GM18508 (cell line): Measurements from ENCODE around the gene CNPPD1.
A peak's percentile ranks its signal among the peaks of the same experiment; 100 is the strongest.

ENCODE experiments used
- ATAC-seq: cut with Tn5 transposase; IDR thresholded peaks from one replicate; pipeline ENCODE4 v1.9.1; 2021; ENCODE audit warnings: moderate number of reproducible peaks; ENCODE audit not compliant: insufficient read depth, unreplicated experiment

CNPPD1 gene

DNA sequence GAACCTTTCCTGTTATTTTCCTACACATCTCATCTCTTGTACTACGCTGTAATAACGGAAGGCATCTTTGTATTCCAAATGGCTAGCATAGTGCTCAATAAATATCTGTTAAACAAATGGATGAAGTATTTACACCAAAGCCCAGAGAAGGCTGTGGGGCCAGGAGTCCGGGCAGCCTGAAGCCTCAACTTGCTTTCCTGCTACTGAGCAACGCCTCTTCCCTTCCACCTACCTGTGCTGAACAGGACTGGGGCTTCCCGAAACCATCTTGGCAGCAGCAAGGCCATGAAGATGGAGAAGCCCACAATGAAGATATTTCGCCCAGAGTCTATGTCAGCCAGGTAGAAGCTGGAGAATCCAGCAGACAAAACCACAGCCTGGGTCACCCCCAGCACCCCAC is 13.6 kb downstream of the CNPPD1 start:
- ATAC-seq: no peak

DNA sequence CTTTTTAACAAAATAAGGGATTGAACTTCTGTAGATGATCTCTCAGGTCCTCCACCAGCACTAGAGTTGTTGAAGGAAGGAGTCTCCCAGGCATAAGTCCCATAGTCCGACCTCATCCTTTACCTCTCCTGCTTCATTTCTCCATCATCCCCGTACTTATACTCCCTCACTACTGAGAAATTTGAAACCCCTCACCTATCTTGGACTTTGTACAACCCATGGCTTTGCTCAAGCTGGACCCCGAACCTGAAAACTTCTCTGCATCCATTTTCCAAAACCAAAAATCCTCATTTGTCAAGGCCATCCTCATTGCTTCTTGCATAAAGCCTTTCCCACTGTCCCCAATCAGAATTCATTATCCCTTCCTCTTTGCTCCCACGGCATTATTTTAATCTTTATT is 15.6 kb downstream of the CNPPD1 start:
- no peak for ATAC-seq

GRCh38 chr2:219160186-219161017 is 16.3 kb downstream of the CNPPD1 start, which contains the start of gene NHEJ1:
TSS of gene NHEJ1 (minus strand) at chr2:219160815. CDS start at chr2:219158362, 2,453 bp downstream.
- ATAC-seq: peak; percentile 63

DNA sequence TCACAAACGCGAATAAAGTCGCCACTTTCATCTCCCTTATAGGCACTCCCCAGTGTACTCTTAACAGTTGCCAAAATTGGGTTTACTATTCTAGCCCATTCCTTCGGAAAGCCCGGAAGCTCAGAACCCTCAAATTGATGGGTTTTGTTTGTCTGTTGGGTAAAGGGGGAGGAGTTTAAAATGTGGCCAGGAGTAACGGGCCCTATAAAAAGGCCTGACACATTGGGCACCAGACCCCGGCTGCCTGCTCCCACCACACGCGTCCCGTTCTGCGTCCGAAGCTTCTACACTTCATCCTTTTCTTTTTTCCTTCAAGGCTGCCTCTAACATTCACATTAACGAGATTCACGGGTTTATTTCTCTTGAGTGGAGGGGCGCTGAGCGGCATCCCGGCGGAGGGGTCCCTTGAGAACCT is 16.9 kb downstream of the CNPPD1 start:
- peak; percentile 2 for ATAC-seq

- no peak for ATAC-seq
These were observed 18.1 kb downstream of the CNPPD1 start for GRCh38 chr2:219158586-219158985.

- ATAC-seq: no peak
These were observed 18.7 kb downstream of the CNPPD1 start for GRCh38 chr2:219158025-219158424.

DNA sequence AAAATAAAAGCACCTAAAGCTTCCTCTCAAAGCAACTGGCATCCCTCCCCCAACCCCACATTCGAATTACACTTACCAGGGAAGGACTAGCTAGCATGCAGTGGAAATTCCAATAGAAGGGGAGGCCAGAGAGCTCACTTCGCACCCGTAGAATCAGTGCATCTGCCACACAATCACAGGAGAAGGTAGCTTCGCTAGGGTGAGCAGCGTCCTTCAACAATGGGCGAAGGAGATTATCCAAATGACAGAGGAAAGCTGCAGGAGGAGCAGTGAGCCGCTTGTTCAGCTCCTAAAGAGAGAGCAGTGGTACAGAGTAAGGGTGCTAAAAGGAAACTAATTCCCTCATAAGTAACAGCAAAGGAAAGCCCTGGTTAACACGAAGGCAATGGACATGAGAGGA is 19.3 kb downstream of the CNPPD1 start:
- ATAC-seq: no peak

DNA sequence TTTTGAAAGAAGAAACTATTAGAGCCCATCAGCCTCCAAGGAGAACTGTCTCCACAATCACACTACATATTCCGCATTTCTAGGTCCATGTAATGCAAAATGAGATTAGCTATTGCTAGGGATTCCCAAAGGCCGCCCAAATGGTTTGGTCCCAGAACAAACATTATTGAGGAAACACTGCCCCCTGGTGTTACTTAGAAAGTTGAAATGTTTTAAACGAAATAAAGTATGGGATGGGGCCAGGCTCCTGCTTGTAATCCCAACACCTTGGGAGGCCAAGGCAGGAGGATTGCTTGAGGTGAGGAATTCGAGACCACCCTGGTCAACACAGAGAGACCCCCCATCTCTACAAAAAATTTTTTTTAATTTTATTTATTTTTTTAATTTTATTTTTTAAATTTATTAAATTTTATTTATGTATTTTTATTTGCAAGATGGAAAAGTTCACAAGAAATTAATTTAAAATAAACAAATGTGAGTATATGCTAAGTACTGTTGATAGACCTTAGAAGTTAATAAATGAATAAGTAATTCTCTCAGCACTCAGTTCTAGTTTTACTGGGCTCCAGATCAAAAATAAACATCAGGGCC is 21.6 kb downstream of the CNPPD1 start:
- ATAC-seq: no peak

GRCh38 chr2:219149667-219150066 is 27.1 kb downstream of the CNPPD1 start:
- no peak for ATAC-seq

DNA sequence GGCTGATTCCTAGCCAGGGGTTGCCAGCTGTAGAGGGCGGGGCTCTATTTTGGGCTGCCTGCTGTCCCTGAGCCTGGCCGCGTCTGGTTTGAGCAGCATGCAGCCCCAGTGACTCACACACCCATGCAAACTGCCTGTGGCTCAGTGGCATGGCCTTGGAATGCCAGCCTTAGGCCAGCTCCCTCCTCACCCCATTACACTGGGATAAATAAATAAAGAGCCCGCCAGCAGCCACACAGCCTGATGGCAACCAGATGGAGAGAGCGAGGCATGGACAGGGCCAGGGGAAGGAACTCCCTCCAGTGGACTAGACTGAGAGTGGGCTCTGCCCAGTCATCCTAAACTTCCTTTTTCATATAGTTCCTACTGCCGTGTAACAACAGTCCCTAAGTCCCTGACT is 34.4 kb downstream of the CNPPD1 start:
- no peak for ATAC-seq

GRCh38 chr2:219140722-219141121 is 36.0 kb downstream of the CNPPD1 start:
- ATAC-seq: no peak

GRCh38 chr2:219133976-219134375 is 42.7 kb downstream of the CNPPD1 start:
- no peak for ATAC-seq

GRCh38 chr2:219131744-219132143 is 45.0 kb downstream of the CNPPD1 start:
- ATAC-seq: no peak

DNA sequence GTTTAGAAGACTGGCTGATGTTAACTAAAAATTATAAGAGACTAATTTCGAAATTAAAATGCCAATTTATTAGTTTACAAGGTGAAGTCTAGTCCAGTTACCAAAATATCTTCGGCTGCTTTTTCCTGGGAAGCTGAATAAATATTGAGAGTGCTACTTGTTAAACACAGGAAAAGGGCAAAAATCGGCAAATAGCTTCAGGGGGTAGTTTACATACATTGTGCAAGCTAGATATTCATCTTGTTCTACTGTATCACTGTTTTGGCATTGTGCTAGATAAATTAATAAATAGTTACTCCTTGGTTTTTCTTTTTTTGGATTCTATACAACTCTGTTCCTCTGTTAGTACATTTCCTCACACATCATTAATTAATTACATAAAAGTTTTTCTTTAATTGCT is 45.4 kb downstream of the CNPPD1 start:
- ATAC-seq: no peak

- ATAC-seq: no peak
These were observed 47.1 kb downstream of the CNPPD1 start for GRCh38 chr2:219129589-219129988.

GRCh38 chr2:219128396-219128795 is 48.3 kb downstream of the CNPPD1 start:
- ATAC-seq: no peak

DNA sequence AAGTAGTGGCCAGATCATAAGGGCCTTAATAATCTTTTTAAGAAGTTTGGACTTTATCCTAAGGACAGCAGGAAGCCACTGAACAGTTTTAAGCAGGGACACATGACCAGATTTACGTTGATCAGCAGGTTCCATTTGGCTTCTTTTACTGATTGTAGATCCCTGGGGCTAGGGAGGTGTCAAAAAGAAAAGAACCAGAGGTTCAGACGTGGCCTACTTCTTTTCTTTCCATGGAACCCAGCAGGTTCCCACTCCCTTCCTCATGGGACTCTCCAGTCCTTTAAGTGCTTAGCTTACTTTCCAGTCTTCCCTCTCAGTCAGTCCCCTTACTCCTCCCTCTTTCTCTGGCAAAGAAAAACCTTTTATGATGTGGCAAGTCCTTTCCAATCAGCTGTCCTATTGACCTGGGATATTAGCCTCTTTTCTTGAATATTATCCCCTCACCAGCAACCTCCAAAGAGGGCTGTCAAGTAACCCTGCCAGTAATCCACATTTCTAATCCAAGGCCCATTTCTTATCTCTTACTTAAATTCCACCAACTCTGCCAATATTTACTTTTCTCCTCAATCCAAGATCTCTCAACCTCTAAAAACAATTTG is 49.6 kb downstream of the CNPPD1 start:
- no peak for ATAC-seq

DNA sequence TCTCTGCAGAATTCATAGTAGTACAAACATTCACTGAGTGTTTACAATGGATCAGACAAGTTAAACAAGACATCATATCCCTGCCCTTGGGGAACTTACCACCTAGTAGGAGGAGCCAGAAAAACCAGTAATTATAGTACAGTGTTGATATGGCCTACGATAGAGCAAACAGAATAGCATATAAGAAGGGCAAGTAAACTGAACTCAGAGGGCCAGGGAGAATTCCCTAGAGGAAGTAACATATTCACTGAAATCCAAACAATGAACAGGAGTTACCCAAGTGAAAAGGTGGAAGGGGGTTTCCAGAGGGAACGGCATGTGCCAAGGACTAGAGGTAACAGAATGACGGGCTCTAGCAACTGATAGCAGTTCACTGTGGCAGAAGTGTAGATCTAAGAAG is 50.2 kb downstream of the CNPPD1 start:
- ATAC-seq: no peak

DNA sequence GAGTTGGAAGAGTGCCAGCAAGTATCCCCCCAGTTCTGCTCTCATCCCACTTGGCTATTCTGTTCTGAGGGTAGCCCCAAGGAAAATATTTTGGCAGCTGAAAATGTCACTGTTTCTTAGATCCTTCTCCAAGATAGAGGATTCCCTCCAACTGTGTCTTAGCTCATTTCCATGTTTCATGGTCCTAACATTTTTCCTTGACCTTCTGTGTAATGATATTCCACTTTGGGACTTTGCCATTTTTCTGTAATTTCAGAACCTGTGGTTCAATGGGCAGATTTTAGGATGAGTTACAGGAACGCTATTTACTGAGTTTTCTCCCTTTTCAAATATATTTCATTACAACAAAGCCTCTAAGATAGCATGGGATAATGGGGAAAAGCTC is 50.8 kb downstream of the CNPPD1 start:
- no peak for ATAC-seq

GRCh38 chr2:219125225-219125885 is 51.4 kb downstream of the CNPPD1 start:
- ATAC-seq: no peak
